ENCODE data around the gene CCR8.
"Not testable (repeated sequence)": the region's sequence is repeated elsewhere in the genome, so short reads cannot be mapped to it uniquely, and the experiment has no call there.

Gene CCR8

DNA sequence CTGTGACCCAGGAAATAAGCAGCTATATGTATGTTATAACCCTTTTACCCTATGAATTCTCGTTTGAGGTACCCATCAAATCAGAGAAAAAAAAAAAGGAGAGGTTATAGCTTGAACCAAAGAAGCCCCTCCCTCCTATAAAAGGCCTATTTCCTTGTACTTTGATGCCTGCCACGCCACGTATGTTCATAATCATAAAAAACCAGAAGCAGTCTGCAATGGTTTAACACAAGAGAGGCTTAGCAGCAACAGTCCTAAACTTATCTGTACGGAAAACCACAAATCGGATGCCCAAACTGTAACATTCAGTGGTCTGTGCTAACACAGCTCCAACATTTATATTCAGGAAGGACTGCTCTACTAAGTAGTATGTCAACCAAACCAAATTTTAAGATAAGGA, 21.2 kb downstream of the CCR8 start:
- DNase-seq, result no peak

DNA sequence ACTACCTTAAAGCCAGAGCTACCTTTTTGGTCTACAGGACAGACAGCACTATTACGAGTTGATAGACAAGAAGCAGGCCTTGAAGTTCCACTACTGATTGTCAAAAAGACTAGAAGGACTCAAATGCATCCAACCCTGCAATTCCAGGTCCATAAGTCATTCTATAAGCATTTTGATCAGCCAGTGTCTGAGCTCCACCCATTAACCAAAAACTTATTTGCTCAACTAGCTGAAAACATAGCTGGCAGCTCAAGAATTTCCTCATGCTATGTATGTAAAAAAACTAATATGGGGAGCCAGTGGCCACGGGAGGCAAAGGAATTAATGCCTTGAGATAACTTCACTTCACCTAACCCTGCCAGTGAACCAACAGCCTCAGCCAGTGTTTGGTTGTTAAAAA, 21.6 kb downstream of the CCR8 start:
- DNase-seq, result not testable (repeated sequence)

DNA sequence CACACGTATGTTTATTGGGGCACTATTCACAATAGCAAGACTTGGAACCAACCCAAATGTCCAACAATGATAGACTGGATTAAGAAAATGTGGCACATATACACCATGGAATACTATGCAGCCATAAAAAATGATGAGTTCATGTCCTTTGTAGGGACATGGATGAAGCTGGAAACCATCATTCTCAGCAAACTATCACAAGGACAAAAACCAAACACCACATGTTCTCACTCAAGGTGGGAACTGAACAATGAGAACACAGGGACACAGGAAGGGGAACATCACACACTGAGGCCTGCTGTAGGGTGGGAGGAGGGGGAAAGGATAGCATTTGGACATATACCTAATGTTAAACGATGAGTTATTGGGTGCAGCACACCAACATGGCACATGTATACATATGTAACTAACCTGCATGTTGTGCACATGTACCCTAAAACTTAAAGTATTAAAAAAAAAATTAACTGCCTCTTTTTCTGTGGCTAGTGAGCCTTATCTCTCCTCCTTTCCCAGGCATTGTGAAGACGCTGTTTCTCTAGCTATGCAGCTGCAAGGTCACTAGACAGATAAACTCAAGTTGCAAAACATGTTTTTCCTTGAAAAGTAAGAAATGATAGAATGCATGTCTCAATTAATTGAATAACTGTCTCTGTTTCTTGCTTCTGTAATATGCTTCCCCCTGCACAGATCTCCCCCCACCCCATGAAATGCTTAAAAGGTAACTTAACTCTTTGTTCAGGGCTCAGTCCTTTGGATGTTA, 23.8 kb downstream of the CCR8 start:
- not testable (repeated sequence) for DNase-seq

DNA sequence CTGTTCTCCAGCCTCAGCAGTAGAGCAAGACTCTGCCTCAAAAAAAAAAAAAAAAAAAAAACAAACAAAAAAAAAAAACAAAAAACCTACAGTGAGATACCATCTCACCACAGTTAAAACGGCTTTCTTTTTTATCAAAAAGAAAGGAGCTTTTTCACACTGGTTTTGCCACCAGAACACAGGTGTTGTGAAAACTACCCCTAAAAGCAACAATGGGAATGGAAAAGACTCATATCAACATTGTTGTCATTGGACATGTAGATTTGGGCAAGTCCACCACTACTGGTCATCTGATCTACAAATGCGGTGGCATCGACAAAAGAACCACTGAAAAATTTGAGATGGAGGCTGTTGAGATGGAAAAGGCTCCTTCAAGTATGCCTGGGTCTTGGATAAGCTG, 28.8 kb downstream of the CCR8 start:
- no peak for DNase-seq

DNA sequence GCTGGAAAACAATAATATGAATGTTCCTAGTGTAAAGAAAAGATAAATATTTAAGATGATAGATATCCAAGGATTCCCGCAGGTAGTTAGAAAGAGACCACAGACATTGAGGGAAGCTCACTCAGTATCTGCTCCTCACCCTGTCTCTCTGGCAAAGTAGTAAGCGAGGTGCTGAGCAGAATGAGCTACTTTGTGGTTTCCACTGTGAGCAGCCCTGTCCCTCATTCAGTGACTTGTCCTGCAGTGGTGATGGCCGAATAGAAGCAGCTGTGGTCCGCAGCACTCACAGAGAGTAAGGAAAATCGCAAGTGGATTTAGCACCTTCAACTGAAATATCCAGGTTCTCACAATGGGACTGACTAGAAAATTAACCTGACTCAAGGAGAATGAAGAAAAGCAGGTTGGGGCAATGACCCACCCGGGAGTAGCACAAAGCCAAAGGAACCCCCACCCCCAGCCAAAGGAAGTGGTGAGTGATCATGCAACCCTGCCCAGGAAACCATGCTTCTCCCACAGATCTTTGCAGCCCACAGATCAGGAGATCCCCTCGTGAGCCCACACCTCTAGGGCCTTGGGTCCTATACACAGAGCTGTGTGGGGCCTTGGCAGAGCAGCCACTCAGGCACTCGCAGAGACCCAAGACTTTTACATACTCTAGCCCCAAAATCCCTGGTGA, 31.9 kb downstream of the CCR8 start:
- DNase-seq, result no peak

DNA sequence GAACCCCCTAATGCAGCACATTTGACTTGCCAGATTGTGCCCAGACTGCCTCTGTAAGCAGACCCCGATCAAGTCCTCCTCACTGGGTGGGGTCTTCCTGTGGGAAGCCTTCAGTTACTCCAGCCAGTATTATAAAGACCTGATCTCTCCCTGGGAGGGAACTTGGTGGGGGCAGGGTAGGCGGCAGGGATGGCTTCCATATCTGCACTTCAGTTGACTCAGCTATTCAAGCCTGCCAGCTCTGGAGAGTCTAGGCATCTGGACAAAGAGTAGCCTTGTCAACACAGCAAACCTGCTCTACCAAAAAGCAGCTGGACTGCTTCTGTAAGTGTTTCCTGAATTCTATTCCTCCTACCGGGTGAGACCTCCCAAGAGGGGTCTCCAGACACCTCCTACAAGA, 32.7 kb downstream of the CCR8 start:
- DNase-seq, result no peak

DNA sequence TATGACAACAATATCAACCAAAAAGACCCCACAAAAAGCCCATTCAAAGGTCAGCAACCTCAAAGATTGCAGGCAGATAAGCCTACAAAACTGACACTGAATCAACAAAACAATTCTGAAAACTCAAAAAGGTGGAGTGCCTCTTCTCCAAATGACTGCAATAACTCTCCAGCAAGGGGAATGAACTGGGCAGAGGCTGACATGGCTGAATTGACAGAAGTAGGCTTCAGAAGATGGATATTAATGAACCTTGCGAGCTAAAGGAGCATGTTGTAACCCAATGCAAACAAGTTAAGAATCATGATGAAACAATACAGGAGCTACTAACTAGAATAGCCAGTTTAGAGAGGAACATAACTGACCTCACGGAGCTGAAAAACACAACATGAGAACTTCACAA, 33.3 kb downstream of the CCR8 start:
- no peak for DNase-seq

DNA sequence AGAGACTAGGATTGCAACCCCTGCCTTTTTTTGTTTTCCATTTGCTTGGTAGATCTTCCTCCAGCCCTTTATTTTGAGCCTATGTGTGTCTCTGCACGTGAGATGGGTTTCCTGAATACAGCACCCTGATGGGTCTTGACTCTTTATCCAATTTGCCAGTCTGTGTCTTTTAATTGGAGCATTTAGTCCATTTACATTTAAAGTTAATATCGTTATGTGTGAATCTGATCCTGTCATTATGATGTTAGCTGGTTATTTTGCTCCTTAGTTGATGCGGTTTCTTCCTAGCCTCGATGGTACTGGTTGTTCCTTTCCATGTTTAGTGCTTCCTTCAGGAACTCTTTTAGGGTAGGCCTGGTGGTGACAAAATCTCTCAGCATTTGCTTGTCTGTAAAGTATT, 40.9 kb downstream of the CCR8 start:
- not testable (repeated sequence) for DNase-seq

DNA sequence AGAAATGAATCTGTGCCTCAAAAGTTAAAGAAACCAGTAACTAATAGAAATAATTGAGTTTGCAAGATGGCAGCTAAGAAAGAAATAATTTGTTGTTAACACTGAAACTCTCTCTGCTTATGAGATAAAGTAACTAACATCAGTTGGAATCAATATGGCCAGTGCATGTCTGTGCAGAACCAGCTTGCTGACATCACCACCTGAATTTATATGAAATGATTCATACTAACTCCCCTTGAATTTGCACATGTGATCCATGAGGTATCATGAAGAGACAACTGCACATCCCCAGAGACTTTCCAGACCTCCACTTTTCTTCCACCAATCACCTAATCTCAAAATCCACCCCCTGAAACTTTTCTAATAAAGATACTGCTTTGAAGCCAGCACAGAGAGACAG, 43.3 kb downstream of the CCR8 start:
- no peak for DNase-seq

DNA sequence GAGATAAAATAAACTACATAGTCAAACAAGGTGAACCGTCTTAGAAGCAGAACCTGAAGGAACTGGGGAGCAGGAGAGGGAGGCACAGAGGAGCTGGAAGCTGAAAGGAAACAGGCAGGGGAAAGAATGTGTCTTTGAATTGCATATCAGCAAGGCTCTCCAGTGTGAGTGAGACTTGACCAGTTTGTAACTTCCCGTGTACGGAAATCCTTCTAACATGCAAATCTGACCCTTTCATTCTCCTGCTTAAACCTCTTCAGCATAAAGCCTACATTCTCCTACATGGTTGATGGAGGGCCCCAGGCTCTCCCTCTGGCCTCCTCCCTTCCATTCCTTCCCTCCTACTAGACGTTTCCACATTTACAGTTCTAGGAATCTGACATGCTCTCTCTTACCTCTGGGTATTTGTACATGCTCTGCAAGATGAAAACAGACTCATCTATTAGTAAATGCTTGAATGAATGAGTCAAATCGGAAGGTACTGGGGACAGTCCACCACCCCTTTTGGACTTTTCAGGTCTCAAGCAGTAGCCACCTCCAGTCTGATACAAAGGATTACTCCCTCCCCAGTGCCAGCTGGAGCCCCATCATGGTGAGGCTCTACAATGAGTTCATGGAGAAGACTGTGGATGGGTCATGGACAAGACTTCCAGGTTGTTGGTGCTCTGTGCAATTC, 47.6 kb downstream of the CCR8 start:
- DNase-seq, result no peak

DNA sequence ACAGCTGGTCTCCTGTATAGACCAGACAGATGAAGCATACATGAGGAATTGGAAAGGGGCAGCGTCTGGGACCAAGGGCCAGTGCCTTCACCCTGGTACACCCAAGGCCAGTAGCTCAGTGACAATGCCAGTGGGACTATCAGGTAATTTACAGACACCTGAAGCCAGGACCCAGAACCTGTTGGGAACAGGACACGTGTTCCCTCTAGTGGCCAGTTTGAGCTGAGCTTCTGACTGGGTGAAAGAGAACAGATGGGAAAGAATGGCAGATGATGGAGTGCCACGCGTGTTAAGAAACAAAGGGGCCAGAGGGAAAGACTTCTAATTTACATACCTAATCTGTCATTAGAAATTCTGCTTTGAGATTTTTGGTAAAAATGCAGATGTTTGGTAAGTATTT, 48.6 kb downstream of the CCR8 start:
- DNase-seq, result no peak

DNA sequence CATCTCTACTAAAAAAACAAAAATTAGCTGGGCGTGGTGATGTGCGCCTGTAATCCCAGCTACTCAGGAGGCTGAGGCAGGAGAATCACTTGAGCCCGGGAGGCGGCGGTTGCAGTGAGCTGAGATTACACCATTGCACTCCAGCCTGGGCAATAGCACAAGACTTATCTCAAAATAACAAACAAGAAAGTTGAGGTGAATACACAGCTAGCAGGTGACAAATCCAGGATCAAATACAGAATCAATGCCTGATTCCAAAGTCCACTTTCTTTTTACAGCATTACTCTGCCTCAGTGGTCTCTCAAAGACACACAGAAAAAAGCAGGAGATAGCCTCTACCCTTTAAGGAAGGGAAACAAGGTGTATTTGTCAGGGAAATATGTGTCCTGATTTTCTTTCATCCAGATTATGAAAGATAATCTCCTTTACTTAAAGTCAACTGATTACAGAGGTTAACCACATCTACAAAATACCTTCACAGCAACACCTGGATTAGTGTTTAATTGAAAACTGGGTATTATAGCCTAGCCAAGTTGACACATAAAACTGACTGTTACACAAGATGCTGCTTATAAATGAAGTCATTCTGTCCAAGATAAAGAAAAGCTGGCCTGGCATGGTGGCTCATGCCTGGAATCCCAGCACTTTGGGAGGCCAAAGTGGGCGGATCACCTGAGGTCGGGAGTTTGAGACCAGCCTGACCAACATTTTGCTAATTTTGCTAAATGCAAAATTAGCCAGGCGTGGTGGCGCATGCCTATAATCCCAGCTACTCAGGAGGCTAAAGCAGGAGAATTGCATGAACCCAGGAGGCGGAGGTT, 49.7 kb downstream of the CCR8 start:
- DNase-seq, result no peak

DNA sequence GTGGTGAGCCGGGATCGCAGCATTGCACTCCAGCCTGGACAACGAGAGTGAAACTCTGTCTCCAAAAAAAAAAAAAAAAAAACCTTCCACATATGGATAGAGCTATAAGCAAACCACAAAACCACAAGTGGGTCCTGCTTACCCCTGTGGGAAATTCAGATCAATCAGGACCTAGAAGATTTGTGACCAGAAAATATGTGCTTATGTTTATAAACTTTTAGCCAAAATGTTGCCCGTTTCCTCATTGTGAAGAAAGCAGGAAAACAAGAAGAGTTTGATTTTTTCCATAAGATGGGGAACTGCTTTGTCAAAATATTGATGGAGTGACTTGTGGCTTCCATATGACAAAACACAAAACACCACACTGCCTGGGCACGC, 50.3 kb downstream of the CCR8 start:
- peak; percentile 17 for DNase-seq

DNA sequence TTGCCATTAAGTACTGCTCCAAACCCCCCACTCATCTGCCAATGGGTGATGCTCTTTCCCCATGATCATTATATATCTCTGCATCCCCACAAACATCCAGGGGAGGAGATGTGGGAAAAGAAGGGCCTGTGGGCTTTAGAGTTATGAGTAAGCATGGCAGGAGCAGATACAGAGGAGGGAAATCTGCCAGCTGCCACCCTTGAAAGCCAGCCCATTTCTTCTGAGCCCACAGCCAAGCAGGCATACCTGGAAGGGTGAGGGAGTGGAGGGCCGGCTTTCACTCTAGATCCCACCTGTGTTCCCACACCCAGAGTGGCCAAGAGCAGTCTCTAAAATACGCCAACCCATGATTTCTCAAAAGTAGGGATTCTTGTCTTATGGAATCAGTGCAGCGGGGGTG, 51.9 kb downstream of the CCR8 start:
- no peak for DNase-seq

All from fibroblast of skin of abdomen (primary cell).